Left ventricle myocardium superior (tissue), 1 donor: Measurements from ENCODE around the gene SLC4A4. TPM values are rescaled to one million over a fixed set of nuclear protein-coding genes. Genes with fewer than 3 reads are reported as not detected.

Experiments used
- ATAC-seq: fragments of 200-7000 bp; cut with Tn5 transposase; one replicate; pipeline ENCODE4 v1.9.1; 2020; ENCODE audit warnings: mild to moderate bottlenecking, moderate library complexity
- DNase-seq: peaks from one replicate; pipeline ENCODE4 v3.0.0-alpha.2; 2020
- intact Hi-C: fragments of 100-400 bp; cut with micrococcal nuclease; formaldehyde crosslinking; loops from one replicate; pipeline ENCODE4 v1.11.0; 2022
- total RNA-seq: library from RNA; stranded (reverse); fragmentation: NEBNext Ultra II Directional; extraction: Animal tissue kit (Norgen Biotek cat#: 25700); gene quantifications from one replicate; pipeline ENCODE4 v1.2.1, GENCODE V29; 2021
- donor health status: DM: no; HTN: yes; CAD: no; lungs with severe emphysema.

Gene SLC4A4
- total RNA-seq, 1 donor from 2014 or later, result 25.6 TPM

DNA sequence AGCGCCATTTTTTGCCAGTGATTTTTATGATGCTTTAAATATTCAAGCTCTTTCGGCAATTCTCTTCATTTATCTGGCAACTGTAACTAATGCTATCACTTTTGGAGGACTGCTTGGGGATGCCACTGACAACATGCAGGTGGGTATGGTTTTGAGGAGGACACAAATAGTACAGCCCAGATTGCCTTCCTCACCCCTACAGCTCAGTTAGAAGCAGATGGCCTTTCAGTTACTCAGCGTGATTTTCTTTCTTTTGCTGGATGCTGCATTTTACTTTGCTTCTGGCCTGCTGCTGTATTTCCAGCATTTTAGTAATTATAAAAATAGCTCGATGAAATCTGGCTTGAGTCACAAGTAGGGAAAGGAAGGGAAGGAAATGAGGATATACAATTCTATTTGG, 114.7 kb downstream of the SLC4A4 start:
- intact Hi-C loops, result no loop called here
- ATAC-seq, result no peak
- DNase-seq, result no peak

DNA sequence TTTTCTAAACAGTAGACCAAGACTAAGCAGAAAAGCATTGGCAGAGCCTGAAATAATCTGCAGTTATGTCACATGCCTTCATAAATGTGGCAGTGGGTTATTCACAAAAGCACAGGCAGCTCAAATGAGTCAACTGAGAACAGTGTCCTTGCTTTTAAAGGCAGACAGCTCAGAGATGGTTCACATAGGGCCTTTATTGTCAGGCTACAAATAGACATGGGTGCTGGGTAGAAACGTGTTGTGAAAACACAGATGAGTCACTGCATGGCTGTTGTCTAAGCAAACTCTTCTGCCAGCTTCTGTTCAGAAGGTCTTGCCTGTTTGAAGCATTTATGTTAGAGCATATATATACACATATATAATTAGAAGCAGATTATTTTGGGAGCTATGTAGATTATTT, 118.0 kb downstream of the SLC4A4 start:
- DNase-seq (no peak), ATAC-seq (peak; percentile 98)
- intact Hi-C loops, result no loop called here

DNA sequence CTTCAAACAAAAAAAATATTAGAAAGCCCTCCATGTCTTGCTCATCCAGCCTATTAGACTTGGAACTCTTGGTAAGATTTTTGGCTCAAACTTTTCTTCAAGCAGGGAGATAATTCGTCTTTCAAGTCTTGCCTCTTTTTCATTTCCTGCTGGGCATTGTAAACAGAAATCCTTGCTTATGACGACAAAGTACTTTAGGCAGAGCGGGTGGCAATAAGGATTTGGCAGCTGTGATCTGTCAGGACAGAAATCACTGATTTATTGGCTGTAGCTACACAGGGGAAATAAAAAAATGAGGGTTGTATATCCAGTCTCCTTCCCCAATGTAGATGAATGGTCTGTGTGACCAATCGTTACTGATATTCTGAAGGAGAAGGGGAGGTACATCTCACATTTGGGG, 121.6 kb downstream of the SLC4A4 start:
- ATAC-seq, result no peak
- no peak for DNase-seq
- intact Hi-C loops, result no loop called here

DNA sequence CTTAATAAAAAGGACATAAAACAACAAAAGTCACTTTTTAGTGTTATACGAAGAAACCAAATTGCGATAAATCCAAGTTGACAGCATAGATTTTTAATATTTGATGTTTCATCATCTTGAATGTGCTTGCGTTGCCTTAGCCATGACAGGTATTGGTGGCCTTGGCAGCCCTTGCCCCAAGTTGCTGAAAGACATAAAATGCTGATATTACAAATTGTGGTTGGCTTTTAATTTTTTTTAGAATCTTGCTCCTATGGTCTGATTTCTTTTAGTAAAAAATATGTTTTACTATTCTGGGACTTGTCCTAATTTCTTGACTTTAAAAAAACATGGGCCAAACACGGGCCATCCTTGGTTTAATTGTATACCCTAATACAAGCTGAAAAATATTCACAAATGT, 122.6 kb downstream of the SLC4A4 start:
- ATAC-seq (no peak), DNase-seq (no peak)
- intact Hi-C loops, result no loop called here

DNA sequence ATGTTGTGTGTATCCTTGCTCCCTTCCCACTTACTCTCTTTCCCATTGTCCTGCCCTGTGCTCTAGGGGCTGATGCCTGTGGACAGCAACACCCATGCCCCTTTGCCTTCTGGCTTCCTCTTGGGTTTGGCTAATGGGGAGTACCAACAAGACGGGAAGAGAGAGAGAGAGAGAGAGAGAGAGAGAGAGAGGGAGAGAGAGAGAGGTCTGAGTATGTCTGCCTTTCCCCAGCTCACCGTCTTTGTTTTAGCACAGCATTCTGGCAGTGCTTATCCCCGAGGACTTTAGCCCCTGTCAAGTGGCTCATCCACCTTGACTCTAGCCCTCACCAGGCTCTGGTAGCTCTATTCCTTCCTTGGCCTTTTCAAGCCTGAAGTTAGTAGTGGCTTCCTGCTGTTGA, 128.0 kb downstream of the SLC4A4 start:
- DNase-seq (no peak), ATAC-seq (no peak)
- intact Hi-C loops, result no loop called here

DNA sequence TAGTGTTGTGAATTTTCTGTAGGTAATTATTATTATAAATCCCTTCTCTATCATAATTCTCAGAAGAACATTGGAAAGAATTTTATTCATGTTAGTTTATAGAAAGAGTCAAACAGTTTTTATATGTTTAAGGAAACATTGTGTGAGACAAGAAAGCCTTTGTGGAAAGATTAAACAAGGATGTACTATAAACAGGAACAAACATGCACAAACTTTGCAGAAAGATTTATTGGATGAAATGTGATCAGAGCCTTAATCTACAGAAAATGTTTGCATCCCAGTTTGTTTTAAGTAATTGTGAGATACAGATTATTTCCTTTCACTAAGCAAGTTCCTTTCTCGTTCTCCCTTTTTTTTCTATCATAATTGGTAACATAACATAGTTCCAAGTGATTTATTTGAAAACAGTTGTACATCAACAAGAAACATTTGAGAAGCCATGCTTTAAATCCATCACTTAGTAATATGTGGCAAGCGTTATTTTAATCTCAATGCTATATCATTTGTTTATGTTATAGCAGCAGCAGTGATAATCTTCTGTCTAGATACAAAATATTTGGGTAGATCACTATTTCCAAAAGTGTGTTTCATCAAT, 129.4 kb downstream of the SLC4A4 start:
- ATAC-seq (no peak), DNase-seq (no peak)
- intact Hi-C loops, result no loop called here

DNA sequence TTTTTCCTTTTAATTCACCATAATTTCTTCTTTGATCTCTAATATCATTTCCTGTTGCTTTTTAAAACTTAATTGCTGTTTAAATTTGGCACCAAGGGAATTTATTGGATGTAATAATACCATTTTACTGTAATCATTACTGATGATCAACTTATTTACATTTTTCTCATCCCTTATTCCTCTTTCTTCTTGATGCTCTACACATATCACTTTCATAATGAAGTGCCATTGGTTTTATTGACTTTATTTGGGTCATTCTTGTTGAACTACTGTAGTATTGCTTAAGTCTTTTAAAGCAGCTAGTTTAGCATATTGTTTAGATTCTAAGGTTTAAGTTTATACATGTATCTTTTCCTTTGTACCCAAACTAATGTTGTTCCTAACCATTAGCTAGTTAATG, 130.7 kb downstream of the SLC4A4 start:
- DNase-seq (no peak), ATAC-seq (no peak)
- intact Hi-C loops, result no loop called here

DNA sequence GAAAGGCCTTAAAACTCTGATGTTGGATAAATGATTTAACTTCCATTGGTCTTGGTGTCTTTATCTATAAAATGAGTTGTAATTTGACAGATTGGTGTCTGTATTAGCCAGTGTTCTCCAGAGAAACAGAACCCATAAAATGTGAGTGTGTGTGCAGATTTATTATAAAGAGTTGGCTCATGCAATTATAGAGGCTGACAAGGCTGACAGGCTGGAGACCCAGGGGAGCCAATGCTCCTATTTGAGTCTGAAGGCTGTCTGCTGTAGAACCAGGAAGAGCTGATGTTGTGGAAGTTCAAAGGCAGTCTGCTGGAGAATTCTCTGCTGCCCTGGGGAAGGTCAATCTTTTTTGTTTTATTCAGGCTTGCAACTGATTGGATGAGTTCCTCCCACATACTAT, 131.7 kb downstream of the SLC4A4 start:
- DNase-seq (no peak), ATAC-seq (no peak)
- intact Hi-C loops, result no loop called here

DNA sequence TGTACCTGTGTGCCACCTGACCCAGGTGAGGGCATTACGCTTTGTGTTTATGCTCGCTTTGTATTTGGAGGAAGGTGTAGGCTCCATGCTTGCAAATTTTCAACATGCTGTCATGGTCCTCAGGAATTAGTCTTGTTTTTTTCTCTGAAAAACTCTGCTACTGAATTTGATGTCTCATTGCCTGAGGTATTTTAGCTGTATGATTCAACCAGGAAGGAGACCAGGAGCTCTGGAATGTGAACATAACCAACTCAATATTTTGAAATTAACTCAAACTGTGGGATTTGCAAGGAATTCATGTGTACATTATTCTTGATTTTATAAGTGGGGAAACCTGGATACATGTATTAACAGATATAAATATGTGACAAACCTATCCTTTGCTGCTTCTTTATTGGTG, 134.1 kb downstream of the SLC4A4 start:
- DNase-seq (no peak), ATAC-seq (no peak)
- intact Hi-C loops, result no loop called here

DNA sequence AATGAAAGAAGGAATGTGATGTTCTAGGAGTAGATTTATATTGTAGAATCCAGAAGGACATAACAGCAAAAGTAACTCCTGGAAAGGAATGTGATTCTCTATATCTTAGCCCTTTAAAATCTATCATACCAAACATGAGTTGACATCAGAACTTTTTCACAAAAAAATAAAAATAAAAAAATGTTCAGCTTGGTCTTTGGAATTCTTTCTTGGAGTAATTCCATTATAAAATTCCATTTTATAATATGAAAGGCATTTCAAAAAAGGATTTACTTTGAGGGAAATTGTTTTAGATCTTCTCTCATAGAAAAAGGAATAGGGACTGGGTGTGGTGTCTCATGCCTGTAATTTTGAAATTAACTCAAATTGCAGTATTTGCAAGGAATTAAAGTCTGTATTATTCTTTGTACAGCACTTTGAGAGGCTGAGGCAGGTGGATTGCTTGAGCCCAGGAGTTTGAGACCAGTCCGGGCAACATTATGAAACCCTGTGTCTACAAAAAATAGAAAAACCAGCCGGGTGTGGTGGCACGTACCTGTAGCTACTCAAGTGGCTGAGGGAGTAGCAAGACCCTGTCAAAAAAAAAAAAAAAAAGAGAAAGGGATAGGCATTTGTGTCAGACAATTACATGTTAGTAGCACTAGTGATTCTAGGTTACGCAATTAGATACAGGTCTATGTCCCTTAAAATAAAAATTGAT, 134.9 kb downstream of the SLC4A4 start:
- intact Hi-C loops, result no loop called here
- ATAC-seq, result no peak

DNA sequence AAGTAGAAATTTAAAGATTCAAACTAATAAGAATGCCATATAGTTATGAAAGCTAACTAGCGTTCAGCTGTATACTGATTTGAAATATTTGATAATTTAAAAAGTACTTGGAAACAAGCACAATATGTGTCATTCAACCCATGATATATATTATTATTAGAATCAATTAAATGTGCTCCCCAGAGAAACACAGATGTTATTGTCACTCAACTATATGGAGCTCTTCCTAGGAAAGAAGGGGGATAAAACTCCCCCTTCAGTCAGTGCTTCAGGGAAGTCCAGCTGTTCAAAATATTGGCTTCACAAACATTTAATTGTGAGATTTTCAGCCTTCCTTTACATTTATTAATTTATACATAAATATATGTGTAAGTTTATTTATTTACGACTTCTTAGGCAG, 135.9 kb downstream of the SLC4A4 start:
- no peak for DNase-seq
- ATAC-seq, result no peak
- intact Hi-C loops, result no loop called here

More for the DNA sequence above, 134.9 kb downstream of the SLC4A4 start:
- no peak for DNase-seq

DNA sequence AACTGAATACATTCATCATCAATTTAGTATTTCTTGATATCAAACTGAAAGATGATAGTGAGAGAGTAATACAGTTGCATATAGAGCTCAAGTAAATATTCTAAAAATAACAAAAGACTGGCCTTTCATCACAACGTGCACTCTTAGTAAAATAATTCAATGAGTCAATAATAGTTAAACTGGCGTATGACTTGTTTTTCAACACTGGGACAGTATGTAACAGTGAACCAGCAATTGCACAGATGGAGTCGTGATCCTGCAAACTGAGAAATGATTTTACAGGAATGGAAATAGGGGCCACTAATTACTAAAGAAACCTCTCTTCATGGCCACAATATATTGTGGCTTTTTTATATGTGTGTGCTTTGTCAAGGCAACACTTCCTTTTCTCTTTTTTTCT, 137.4 kb downstream of the SLC4A4 start:
- DNase-seq, result no peak
- intact Hi-C loops, result no loop called here
- ATAC-seq, result no peak

DNA sequence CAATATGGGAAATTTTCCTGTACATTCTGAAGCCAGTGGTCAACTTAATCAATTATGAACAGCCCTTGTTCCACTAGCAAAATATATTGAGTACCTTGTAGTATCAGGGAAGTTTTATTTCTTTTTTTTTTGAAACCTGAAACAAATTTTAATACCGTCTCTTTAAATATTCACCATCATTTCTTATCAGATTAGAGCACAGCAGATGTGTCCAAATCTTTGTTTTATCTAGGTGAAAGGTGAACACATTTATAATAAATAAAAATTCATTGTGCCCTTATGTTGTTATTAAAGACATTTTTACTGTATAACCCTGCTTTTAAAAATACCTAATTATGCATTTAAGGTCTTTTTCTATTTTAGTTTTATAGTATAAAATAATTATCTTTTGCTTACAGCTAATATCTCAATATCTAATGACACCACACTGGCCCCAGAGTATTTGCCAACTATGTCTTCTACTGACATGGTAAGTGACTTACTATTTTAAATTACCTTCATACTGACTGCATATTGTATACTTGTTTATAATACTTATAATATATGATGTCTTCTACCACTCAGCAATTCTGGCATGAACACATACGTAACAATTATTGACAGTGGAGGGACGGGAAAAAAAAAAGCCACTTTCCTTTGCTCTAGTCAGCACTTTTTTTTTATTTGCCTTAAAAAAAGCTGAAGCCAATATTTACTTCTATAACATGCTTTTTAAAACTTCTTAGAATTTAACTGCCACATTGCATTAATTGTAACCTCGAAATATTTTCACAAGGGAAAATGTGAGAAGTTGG, 147.9 kb downstream of the SLC4A4 start:
- intact Hi-C loops, result no loop called here
- DNase-seq, result no peak
- ATAC-seq, result peak; percentile 37

DNA sequence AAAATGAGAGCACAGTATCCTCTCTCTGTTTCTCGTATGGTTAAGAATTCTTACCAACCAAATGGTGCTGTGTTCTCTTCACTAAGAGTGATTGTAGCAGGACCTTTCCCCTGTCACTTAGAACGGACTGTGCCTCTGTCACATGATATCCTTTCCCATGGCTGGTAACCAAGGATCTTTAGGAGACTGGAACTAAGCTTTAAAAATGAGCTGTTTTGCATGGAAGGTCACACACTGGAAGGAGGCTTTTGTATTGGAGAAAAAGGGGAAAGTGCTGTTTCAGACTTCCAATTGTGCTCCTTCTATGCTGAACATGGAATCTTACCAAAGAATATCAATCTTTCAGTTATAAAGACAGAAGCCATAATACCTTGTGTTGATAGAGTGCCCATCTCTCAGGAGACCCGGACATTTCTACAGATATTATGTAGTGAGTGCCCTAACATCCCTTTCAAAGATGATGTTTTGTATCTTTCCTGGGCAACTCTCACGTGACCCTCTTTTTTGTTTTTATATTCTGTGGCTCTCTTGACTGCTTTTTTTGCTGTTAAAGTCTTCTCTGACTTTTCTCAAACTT, 148.6 kb downstream of the SLC4A4 start:
- intact Hi-C loops, result no loop called here
- ATAC-seq, result peak; percentile 90
- no peak for DNase-seq

DNA sequence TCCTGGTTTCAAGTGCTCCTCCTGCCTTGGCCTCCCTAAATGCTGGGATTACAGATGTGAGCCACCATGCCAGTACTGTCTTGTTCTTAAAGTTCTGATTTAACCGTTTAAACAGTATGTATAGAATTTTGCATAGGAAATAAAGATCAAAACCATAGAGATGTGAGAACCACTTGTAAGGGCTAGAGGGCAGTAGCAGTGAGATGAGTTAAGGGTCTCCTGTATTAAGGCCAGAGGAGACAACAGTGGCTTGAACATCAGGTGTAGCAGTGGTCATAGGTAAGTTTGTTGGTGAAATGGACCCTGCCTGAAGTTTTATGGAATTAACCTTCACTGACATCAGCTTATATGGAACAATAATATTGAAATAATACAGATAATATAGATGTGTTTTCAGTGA, 155.7 kb downstream of the SLC4A4 start:
- no peak for DNase-seq
- intact Hi-C loops, result no loop called here
- ATAC-seq, result no peak

DNA sequence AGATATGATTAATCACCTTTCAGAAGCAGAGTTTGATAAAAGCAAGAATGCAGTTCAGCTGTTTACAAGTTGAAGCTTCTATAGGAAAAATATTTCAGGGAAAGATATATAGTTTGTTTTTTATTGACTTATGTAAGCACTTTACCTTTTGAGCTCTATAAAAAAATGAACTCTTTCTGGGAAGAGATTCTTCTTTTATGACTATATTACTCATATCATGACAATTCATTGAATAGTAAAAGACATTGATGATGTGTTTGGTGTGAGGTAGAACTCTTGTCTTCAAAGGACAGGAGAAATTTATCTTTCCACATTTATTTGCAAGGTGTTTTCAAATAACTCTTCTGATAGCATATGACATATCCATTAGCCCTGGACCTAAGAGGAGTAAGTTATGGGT, 156.6 kb downstream of the SLC4A4 start:
- no peak for DNase-seq
- no peak for ATAC-seq
- intact Hi-C loops, result no loop called here

DNA sequence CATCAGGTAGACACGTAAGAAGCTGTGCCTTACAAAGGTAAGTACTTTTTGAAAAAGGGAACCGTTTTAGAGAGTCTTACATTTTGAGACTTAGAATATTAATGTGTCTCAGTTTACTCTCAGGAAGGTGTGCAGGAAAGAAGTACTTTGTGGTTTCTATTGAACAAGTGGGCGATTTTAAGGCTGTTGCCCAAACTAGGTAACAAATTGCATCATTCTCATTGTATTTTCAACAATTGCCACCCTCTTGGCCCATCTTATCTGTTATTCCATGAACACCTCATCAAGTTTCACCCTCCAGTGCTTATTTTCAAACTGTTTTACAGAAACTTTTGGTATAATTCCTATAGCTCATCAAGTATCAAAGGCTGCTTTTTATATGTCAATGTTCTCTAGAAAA, 158.3 kb downstream of the SLC4A4 start:
- no peak for DNase-seq
- intact Hi-C loops, result no loop called here
- ATAC-seq, result no peak

DNA sequence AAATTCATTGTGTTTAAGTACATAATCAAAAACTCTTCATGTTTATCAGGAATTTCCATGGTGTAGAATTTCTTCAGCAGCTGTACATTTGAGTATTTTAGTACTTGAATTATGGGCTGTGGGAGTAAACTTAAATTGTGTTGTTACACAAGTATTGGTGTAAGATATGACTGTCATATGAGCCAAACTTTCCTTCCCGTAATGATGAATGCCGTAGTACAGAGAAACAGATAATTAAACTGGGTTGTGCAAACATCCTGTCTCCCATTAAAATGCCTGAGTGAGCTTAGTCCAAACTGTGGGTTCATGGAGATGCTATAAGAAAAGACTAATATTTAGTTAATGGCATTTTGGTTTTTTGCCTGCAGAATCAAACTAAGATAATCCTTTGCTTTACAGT, 159.2 kb downstream of the SLC4A4 start:
- no peak for DNase-seq
- no peak for ATAC-seq
- intact Hi-C loops, result no loop called here

DNA sequence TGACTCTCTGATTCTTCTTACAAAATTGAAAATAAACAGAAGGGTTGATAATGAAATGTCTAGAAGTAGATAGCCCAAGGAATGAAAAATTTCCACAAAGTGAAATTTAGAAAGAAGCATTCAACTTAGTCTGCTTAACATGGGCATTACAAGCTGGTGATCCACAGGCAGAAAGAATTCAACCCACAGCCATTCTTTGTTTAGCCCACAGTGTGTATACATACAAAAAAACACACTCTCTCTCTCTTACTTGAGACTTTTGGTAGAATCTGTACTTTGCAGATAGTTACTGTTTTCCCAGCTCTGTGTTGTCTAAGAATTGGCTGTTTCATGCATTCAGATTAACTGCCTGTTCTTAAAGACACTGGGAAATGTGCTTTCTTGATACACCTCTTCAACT, 159.8 kb downstream of the SLC4A4 start:
- intact Hi-C loops, result no loop called here
- ATAC-seq, result no peak

DNA sequence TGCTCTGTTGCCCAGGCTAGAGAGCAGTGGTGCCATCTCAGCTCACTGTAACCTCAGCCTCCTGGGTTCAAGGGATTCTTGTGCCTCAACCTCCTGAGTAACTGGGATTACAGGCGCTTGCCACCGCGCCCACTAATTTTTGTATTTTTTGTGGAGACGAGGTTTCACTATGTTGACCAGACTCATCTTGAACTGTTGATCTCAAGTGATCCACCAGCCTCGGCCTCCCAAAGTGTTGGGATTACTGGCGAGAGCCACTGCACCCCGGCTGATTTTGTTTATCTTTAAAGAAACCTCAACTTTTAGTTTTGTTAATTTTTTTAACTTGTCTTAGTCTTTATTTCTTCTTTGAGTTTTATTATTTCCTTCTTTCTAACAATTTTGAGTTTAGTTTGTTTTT, 163.2 kb downstream of the SLC4A4 start:
- ATAC-seq, result no peak
- DNase-seq, result peak; percentile 4
- intact Hi-C loops, result no loop called here

More for the DNA sequence above, 159.8 kb downstream of the SLC4A4 start:
- no peak for DNase-seq
